H1 (cell line): ENCODE results near the gene PTPRD. TPM values are rescaled to one million over a fixed set of nuclear protein-coding genes. Genes with fewer than 3 reads are reported as not detected.

Experiments
- CTCF ChIA-PET: fragments of 300-600 bp; sonication (Branson Sonifier 250); formaldehyde crosslinking; loops from one replicate; lab custom pipeline; 2021; ENCODE audit not compliant: partially characterized antibody; lab: Charles Lee
- POLR2A ChIA-PET: fragments of 300-600 bp; sonication (Branson Sonifier 250); formaldehyde crosslinking; loops from one replicate; lab custom pipeline; 2021; ENCODE audit warnings: inconsistent platforms; ENCODE audit not compliant: partially characterized antibody; lab: Charles Lee
- DNase-seq, 2 experiments: peaks; one replicate each; pipeline versions ENCODE4 v3.0.0 to v3.0.0-alpha.2; 2010 to 2022; ENCODE audit warnings: low spot score in 2 of 2, low read depth in 1 of 2, mixed read lengths in 1 of 2
- FAIRE-seq: peaks from 2 replicates; lab custom pipeline; 2011; peaks lifted over from hg19 to GRCh38; lab: Jason Lieb, UNC
- H2AFZ ChIP-seq: 2 replicates; pipeline ENCODE4 v1.8.1; 2012; ENCODE audit warnings: low read length, inconsistent platforms
- H2AK5ac ChIP-seq: 2 replicates; pipeline ENCODE4 v1.6.1; 2013; ENCODE audit warnings: low read depth, low read length
- H2BK120ac ChIP-seq: replicated peaks from 2 replicates; pipeline ENCODE3; 2013; ENCODE audit warnings: low read depth, low read length, inconsistent platforms
- H2BK12ac ChIP-seq: 2 replicates; pipeline ENCODE4 v1.6.1; 2013; ENCODE audit warnings: low read depth, low read length
- H2BK15ac ChIP-seq: 2 replicates; pipeline ENCODE4 v1.6.1; 2013; ENCODE audit warnings: low read length
- H2BK20ac ChIP-seq: 2 replicates; pipeline ENCODE4 v1.6.1; 2013; ENCODE audit warnings: low read length
- H2BK5ac ChIP-seq: 2 replicates; pipeline ENCODE4 v1.6.1; 2013; ENCODE audit warnings: low read depth, low read length
- H3K14ac ChIP-seq: 2 replicates; pipeline ENCODE4 v1.6.1; 2013; ENCODE audit warnings: inconsistent platforms; ENCODE audit not compliant: insufficient read length
- H3K18ac ChIP-seq: 2 replicates; pipeline ENCODE4 v1.6.1; 2013; ENCODE audit warnings: low read length; ENCODE audit errors: extremely low read depth
- H3K23ac ChIP-seq: 2 replicates; pipeline ENCODE4 v1.6.1; 2013; ENCODE audit warnings: inconsistent platforms; ENCODE audit not compliant: insufficient read length
- H3K23me2 ChIP-seq: 2 replicates; pipeline ENCODE4 v1.6.1; 2013; ENCODE audit warnings: low read depth, low read length
- H3K27ac ChIP-seq: 2 replicates; pipeline ENCODE4 v1.6.1; 2011; ENCODE audit warnings: low read depth, low read length, inconsistent platforms
- H3K27me3 ChIP-seq, 4 experiments: replicated peaks in 1 of 4; 1 replicate in 1 of 4; 2 replicates in 3 of 4; pipeline versions ENCODE4 v1.6.1 to v1.8.1; 2011 to 2013; ENCODE audit warnings: low read length in 3 of 4, mild to moderate bottlenecking in 3 of 4, inconsistent platforms in 2 of 4, mixed read lengths in 2 of 4, moderate library complexity in 1 of 4; ENCODE audit not compliant: control insufficient read depth in 3 of 4, insufficient read depth in 3 of 4; ENCODE audit errors: extremely low read depth in 1 of 4
- H3K36me3 ChIP-seq, 4 experiments: 2 replicates each; pipeline versions ENCODE4 v1.6.1 to v1.8.1; 2011 to 2013; ENCODE audit warnings: mild to moderate bottlenecking in 4 of 4, low read length in 3 of 4, moderate library complexity in 2 of 4, control low read depth in 1 of 4, inconsistent platforms in 1 of 4; ENCODE audit not compliant: insufficient read depth in 4 of 4, control insufficient read depth in 2 of 4
- H3K4ac ChIP-seq: replicated peaks from 2 replicates; pipeline ENCODE3; 2013; ENCODE audit warnings: low read length, low read depth, mixed read lengths, inconsistent platforms; ENCODE audit not compliant: insufficient read length
- H3K4me1 ChIP-seq, 4 experiments: replicated peaks in 1 of 4; 1 replicate in 1 of 4; 2 replicates in 3 of 4; pipeline versions ENCODE4 v1.6.1 to v1.8.1; 2011 to 2013; ENCODE audit warnings: low read length in 3 of 4, inconsistent platforms in 2 of 4, mixed read lengths in 1 of 4; ENCODE audit not compliant: insufficient read depth in 4 of 4, control insufficient read depth in 3 of 4
- H3K4me2 ChIP-seq, 2 experiments: 2 replicates each; pipeline versions ENCODE4 v1.6.1 to v1.8.1; 2011 to 2013; ENCODE audit warnings: low read depth in 2 of 2, low read length in 2 of 2, control low read depth in 1 of 2, inconsistent platforms in 1 of 2, mild to moderate bottlenecking in 1 of 2; ENCODE audit not compliant: insufficient read depth in 1 of 2
- H3K4me3 ChIP-seq, 4 experiments: fragments of 200-600, 300-600 bp in 1 of 4; sonication (generic), shearing (Covaris generic), sonication (Bioruptor Twin) in 1 of 4; 2 replicates each; pipeline versions ENCODE4 v1.5.1 to v1.8.1; 2011 to 2016; ENCODE audit warnings: low read length in 4 of 4, low read depth in 3 of 4, control low read depth in 2 of 4, inconsistent platforms in 2 of 4, mild to moderate bottlenecking in 2 of 4, mixed read lengths in 1 of 4, moderate library complexity in 1 of 4; ENCODE audit not compliant: insufficient read depth in 2 of 4; ENCODE audit errors: extremely low read depth in 1 of 4
- H3K56ac ChIP-seq: replicated peaks from 2 replicates; pipeline ENCODE3; 2013; ENCODE audit warnings: low read depth, mild to moderate bottlenecking, mixed read lengths, low read length, inconsistent platforms; ENCODE audit not compliant: insufficient read length
- H3K79me1 ChIP-seq: 2 replicates; pipeline ENCODE4 v1.6.1; 2013; ENCODE audit warnings: low read depth, low read length, control low read depth
- H3K79me2 ChIP-seq, 2 experiments: 2 replicates each; pipeline versions ENCODE4 v1.6.1 to v1.8.1; 2012 to 2013; ENCODE audit warnings: low read length in 2 of 2, mild to moderate bottlenecking in 2 of 2, inconsistent platforms in 1 of 2; ENCODE audit not compliant: insufficient read depth in 2 of 2, control insufficient read depth in 1 of 2
- H3K9ac ChIP-seq, 4 experiments: replicated peaks in 1 of 4; 1 replicate in 1 of 4; 2 replicates in 3 of 4; pipeline versions ENCODE4 v1.6.1 to v1.8.1; 2011 to 2013; ENCODE audit warnings: low read depth in 3 of 4, low read length in 3 of 4, control low read depth in 2 of 4, mild to moderate bottlenecking in 2 of 4, moderate library complexity in 2 of 4, inconsistent platforms in 1 of 4; ENCODE audit errors: extremely low read depth in 1 of 4
- H3K9me3 ChIP-seq, 2 experiments: 2 replicates each; pipeline versions ENCODE4 v1.6.1 to v1.8.1; 2012 to 2013; ENCODE audit warnings: mild to moderate bottlenecking in 2 of 2, moderate library complexity in 2 of 2, control low read depth in 1 of 2, inconsistent platforms in 1 of 2, low read depth in 1 of 2, low read length in 1 of 2, mixed read lengths in 1 of 2; ENCODE audit not compliant: insufficient read depth in 2 of 2
- H4K20me1 ChIP-seq, 2 experiments: replicated peaks in 1 of 2; 2 replicates each; pipeline versions ENCODE3 to v1.8.1; 2011 to 2013; ENCODE audit warnings: inconsistent platforms in 2 of 2, low read length in 2 of 2, mild to moderate bottlenecking in 1 of 2; ENCODE audit not compliant: insufficient read depth in 2 of 2, control insufficient read depth in 1 of 2
- H4K5ac ChIP-seq: 2 replicates; pipeline ENCODE4 v1.6.1; 2013; ENCODE audit warnings: low read length, low read depth, mixed read lengths, inconsistent platforms; ENCODE audit not compliant: insufficient read length
- H4K8ac ChIP-seq: 2 replicates; pipeline ENCODE4 v1.8.0; 2013; ENCODE audit warnings: mild to moderate bottlenecking, moderate library complexity, low read length, inconsistent platforms; ENCODE audit not compliant: insufficient read depth; ENCODE audit errors: extremely low read depth
- H4K91ac ChIP-seq: replicated peaks from 2 replicates; pipeline ENCODE3; 2013; ENCODE audit warnings: low read length, mixed read lengths, inconsistent platforms; ENCODE audit not compliant: insufficient read length
- EZH2 ChIP-seq: fragments of 200-600 bp; sonication (generic); IDR thresholded peaks from 2 replicates; pipeline ENCODE4 v1.7.1; 2012; ENCODE audit warnings: low read depth, mild to moderate bottlenecking, moderate library complexity, low read length, inconsistent platforms; ENCODE audit not compliant: severe bottlenecking
- NANOG ChIP-seq: IDR thresholded peaks from 2 replicates; pipeline ENCODE4 v1.6.1; 2011; ENCODE audit warnings: low read length, low read depth, mild to moderate bottlenecking, inconsistent platforms; ENCODE audit not compliant: insufficient read depth, poor library complexity, severe bottlenecking
- POU5F1 ChIP-seq: IDR thresholded peaks from 2 replicates; pipeline ENCODE4 v1.6.1; 2011; ENCODE audit warnings: low read depth, mild to moderate bottlenecking, low read length, moderate library complexity
- RNF2 ChIP-seq: fragments of 200-900, 300-1000 bp; sonication (generic); IDR thresholded peaks from 2 replicates; pipeline ENCODE4 v1.7.1; 2016; ENCODE audit warnings: borderline replicate concordance, low read depth, mild to moderate bottlenecking, antibody characterized with exemption, low read length; ENCODE audit not compliant: poor library complexity, severe bottlenecking; ENCODE audit errors: missing control alignments
- WGBS, 2 experiments: shearing (Covaris generic) in 1 of 2; methylation state at CpG; one replicate each; pipeline versions ENCODE4 v1.1.6 to v1.1.7; 2013 to 2015; ENCODE audit warnings: low lambda C conversion rate in 2 of 2, mixed read lengths in 2 of 2, inconsistent platforms in 1 of 2, low coverage in 1 of 2, missing lambda C conversion rate in 1 of 2; ENCODE audit not compliant: insufficient replicate concordance in 2 of 2, insufficient coverage in 1 of 2, insufficient read length in 1 of 2; ENCODE audit errors: extremely low coverage in 1 of 2, missing lambda C conversion rate in 1 of 2; 5-methylcytosine and 5-hydroxymethylcytosine counted together
- polyA plus RNA-seq, 7 experiments: library from polyadenylated mRNA; depleted of rRNA in 3 of 7; stranded (reverse) in 5 of 7; unstranded in 2 of 7; fragments of >200 nt in 5 of 7; fragments of 200-250 nt in 2 of 7; gene quantifications; 1 replicate in 5 of 7; 2 replicates in 1 of 7; 4 replicates in 1 of 7; pipeline versions ENCODE4 v1.2.1 to v1.2.3, GENCODE V29; 2011 to 2013; ENCODE audit warnings: missing spikeins in 2 of 7, mixed read lengths in 2 of 7
- total RNA-seq: library from RNA; stranded (reverse); fragmentation: NEBNext Ultra II Directional; extraction: Animal tissue kit (Norgen Biotek cat#: 25700); gene quantifications from 2 replicates; pipeline ENCODE4 v1.2.1, GENCODE V29; 2021
- TF ChIP-seq, protein P1 (sequence below): IDR thresholded peaks from 2 replicates; pipeline ENCODE4 v1.6.1; 2012; ENCODE audit warnings: inconsistent platforms

PTPRD gene
- total and polyA plus RNA-seq, 2 of the 8 experiments (the other 6 are each of a cell fraction or from before 2014, with no cell fraction given), result 17.2 to 77.0 TPM

DNA sequence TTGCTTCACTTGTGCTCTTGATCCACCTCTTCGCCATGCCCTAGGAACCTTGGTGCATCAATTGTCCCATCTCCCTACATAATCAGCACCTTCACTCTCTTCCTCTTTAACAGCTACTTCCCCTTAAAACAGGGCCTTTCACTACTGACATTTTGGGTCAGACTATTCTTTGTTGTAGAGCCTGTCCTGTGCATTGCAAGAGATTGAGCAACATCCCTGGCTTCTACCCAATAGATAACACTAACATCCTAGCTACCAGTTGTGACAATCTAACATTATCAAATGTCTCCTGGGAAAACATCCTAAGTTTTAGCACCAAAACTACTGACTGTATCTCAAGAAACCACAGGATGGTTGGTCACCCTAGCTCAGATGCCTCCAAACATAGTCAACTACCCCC, 1958.9 kb downstream of the PTPRD start:
- Histone ChIP-seq H2BK12ac (no peak overlapping the region), H3K14ac (no peak overlapping the region), H2BK120ac (no peak overlapping the region), H3K36me3 (no peaks in the 10 kb centered on the region), H3K4me3 (no peak overlapping the region), H3K56ac (no peak overlapping the region), H3K79me1 (no peaks in the 10 kb centered on the region), H3K79me2 (no peaks in the 10 kb centered on the region; a peak in 1 of 4 replicates), H2AK5ac (no peak overlapping the region), H4K5ac (no peak overlapping the region), H2BK15ac (no peak overlapping the region), H3K4me2 (no peak overlapping the region), H4K91ac (no peak overlapping the region), H3K23me2 (no peaks in the 10 kb centered on the region), H3K9me3 (no peaks in the 10 kb centered on the region), H2BK5ac (no peak overlapping the region), H3K27ac (no peak overlapping the region), H4K8ac (no peak overlapping the region), H2BK20ac (no peak overlapping the region), H3K9ac (no peak overlapping the region), H3K18ac (no peak overlapping the region), H3K23ac (no peak overlapping the region), H3K4ac (no peak overlapping the region), H3K27me3 (no peaks in the 10 kb centered on the region), H2AFZ (no peak overlapping the region), H4K20me1 (no peaks in the 10 kb centered on the region), H3K4me1 (peaks cover 0 to 3% (median 0%) of the 10 kb centered on the region in 4 experiments; a peak in 2 of 7 replicates)
- ChIA-PET CTCF (interaction anchor here (0.7 to 1.5 kb wide), 3 partner anchors 10 to 242 kb away, joined by 3 to 6 read pairs (median 6); no protein-coding TSS in a partner anchor), POLR2A (no interaction called here)
- FAIRE-seq (no peak), DNase-seq (no peak)
- TF ChIP-seq EZH2 (no peak), NANOG (no peak), POU5F1 (no peak), RNF2 (no peak)
- TF ChIP-seq, protein P1, sequence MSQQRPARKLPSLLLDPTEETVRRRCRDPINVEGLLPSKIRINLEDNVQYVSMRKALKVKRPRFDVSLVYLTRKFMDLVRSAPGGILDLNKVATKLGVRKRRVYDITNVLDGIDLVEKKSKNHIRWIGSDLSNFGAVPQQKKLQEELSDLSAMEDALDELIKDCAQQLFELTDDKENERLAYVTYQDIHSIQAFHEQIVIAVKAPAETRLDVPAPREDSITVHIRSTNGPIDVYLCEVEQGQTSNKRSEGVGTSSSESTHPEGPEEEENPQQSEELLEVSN, result no peak
- WGBS, 2 experiments, result 93% methylated on average over 1 of the region's 1 CpG; no CpG with 5 or more reads in 1 of the 2 experiments
